ENCODE measurements around the gene HOXC5. TPM values are rescaled to one million over a fixed set of nuclear protein-coding genes. Genes with fewer than 3 reads are reported as not detected.

HOXC5 gene
- total RNA-seq, 1 experiment from 2014 or later: 5.0 TPM

DNA sequence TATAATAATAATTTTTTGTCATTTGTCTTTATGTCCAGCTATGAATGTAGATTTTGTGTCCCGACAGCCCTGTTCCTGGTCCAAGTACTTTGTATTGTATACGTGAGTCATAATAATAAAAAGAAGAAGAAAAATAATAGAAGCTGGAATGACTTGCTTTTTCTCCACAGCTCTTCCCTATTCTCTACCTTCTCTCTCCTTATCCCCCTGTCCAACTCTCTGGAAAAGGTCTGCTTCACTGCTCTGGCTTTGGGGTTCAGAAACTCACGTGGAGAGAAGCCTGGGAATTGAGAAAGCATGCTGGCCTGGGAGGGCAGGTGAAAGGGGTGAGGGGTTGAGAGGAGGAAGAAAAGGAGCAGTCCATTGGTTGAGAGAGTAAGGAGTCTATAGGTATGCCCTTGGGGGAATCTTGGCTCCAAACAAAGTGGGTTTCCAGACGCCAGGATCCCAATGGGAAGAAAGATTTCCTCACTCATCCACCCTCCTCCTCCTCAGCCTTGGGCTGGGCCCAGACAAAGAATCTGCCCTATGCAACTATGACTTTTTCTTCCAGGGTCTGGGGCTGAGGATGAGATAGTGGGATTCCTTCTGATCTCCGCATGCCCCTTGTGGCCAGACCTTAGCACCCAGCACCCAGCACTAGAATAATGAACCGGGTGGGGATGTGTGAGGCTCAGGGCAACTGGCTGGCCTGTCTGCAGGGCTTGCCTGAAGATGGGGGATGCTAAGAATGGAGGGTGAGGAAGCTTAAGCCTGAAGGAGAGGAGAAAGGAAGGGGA, 20.0 kb upstream of the HOXC5 start:
- H3K36me3 ChIP-seq (ENCODE audit: control insufficient read depth, insufficient read depth, low read length): peaks cover 2% of the 10 kb centered on the region; the same call in 1 of the 2 replicates
- TF ChIP-seq POLR2AphosphoS5 (IDR thresholded peaks at IDR 0.05; ENCODE audit: low read depth, low read length) (no peak; the same call in 1 of the 2 replicates), SIN3A (IDR thresholded peaks at IDR 0.05; ENCODE audit: borderline replicate concordance, insufficient read depth, low read depth, low read length) (no peak), TCF7L2 (IDR thresholded peaks at IDR 0.05; ENCODE audit: low read depth, low read length) (peak; percentile 43; the same call in 1 of the 2 replicates)
- TF ChIP-seq, protein P1, sequence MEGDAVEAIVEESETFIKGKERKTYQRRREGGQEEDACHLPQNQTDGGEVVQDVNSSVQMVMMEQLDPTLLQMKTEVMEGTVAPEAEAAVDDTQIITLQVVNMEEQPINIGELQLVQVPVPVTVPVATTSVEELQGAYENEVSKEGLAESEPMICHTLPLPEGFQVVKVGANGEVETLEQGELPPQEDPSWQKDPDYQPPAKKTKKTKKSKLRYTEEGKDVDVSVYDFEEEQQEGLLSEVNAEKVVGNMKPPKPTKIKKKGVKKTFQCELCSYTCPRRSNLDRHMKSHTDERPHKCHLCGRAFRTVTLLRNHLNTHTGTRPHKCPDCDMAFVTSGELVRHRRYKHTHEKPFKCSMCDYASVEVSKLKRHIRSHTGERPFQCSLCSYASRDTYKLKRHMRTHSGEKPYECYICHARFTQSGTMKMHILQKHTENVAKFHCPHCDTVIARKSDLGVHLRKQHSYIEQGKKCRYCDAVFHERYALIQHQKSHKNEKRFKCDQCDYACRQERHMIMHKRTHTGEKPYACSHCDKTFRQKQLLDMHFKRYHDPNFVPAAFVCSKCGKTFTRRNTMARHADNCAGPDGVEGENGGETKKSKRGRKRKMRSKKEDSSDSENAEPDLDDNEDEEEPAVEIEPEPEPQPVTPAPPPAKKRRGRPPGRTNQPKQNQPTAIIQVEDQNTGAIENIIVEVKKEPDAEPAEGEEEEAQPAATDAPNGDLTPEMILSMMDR (IDR thresholded peaks at IDR 0.05): peak; percentile 54
- TF ChIP-seq, protein P2, sequence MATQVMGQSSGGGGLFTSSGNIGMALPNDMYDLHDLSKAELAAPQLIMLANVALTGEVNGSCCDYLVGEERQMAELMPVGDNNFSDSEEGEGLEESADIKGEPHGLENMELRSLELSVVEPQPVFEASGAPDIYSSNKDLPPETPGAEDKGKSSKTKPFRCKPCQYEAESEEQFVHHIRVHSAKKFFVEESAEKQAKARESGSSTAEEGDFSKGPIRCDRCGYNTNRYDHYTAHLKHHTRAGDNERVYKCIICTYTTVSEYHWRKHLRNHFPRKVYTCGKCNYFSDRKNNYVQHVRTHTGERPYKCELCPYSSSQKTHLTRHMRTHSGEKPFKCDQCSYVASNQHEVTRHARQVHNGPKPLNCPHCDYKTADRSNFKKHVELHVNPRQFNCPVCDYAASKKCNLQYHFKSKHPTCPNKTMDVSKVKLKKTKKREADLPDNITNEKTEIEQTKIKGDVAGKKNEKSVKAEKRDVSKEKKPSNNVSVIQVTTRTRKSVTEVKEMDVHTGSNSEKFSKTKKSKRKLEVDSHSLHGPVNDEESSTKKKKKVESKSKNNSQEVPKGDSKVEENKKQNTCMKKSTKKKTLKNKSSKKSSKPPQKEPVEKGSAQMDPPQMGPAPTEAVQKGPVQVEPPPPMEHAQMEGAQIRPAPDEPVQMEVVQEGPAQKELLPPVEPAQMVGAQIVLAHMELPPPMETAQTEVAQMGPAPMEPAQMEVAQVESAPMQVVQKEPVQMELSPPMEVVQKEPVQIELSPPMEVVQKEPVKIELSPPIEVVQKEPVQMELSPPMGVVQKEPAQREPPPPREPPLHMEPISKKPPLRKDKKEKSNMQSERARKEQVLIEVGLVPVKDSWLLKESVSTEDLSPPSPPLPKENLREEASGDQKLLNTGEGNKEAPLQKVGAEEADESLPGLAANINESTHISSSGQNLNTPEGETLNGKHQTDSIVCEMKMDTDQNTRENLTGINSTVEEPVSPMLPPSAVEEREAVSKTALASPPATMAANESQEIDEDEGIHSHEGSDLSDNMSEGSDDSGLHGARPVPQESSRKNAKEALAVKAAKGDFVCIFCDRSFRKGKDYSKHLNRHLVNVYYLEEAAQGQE (IDR thresholded peaks at IDR 0.05; ENCODE audit: insufficient read depth in 1 of 2, low read depth in 2 of 2, low read length in 1 of 2): 0 out of 4 replicates have a peak, but pooled peaks of 1 of the 2 experiments have one; percentile 24
- in situ Hi-C loops (cut with HindIII; ENCODE audit: low pct_unique_long_range_greater_than_20kb, low sequenced_read_pairs): no loop called here
- peaks cover 51% of the 10 kb centered on the region for H3K4me1 ChIP-seq (ENCODE audit: control insufficient read depth, insufficient read depth, low read length)
- ChIA-PET POLR2A (interaction anchor here (0.5 to 0.6 kb wide), 2 partner anchors 242 to 285 kb away, joined by 5 to 9 read pairs; no protein-coding TSS in a partner anchor), CTCF (interaction anchor here (0.6 to 1.6 kb wide), 3 partner anchors 125 to 256 kb away, joined by 3 to 5 read pairs (median 3); no protein-coding TSS in a partner anchor)
- no TSS peak for BruUV-seq (replicated peaks)
- H3K27me3 ChIP-seq (ENCODE audit: control insufficient read depth, insufficient read depth, low read length): no peaks in the 10 kb centered on the region
- intact Hi-C loops (cut with micrococcal nuclease; ENCODE audit: unreplicated experiment): no loop called here
- no peak for DNase-seq (ENCODE audit: low read depth, low spot score)
- H3K27ac ChIP-seq (ENCODE audit: low read length): peak overlapping the region; percentile 92
- H3K4me3 ChIP-seq (ENCODE audit: low read depth in 2 of 2, low read length in 2 of 2): peak overlapping the region in 1 of 2 experiments; percentile 35; a peak in 2 of 4 replicates
- H3K9me3 ChIP-seq (ENCODE audit: control insufficient read depth, insufficient read depth, low read depth, low read length): no peaks in the 10 kb centered on the region
- ATAC-seq: peak; percentile 10

DNA sequence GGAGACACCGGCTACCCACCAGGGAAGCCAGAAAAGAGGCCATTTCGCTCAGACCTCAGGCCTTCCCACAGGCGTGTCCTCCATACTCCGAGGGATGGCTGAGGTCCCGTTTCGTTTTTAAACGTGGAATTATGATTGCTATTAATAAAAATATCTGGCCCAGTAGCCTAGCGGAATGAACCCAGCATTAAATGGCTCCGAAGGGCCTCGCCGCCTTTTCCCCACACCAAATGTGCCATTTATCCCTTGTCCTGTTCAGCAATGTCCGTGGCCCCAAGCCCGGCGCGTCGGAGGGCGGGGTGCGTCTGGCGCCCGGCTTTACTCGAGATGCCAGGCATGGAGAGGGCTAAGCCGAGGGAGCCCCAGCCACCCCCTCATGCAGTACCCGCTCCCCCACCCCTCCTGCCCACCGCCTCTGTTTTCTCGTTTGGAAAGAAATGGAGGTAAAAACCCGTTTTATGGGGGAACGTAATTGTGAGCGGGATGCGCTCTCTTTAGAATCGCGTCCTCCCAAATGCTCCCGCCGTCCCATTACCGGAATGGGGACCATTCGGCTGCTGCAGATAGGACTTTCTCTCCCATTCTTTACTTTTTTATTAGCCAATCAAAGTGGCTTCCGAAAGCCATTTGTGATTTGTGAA, 18.4 kb upstream of the HOXC5 start:
- in situ Hi-C loops (cut with HindIII; ENCODE audit: low pct_unique_long_range_greater_than_20kb, low sequenced_read_pairs): no loop called here
- peak overlapping the region; percentile 72 to 91 for H3K4me3 ChIP-seq (ENCODE audit: low read depth in 2 of 2, low read length in 2 of 2)
- ChIA-PET CTCF (interaction anchor here (0.5 kb wide), 1 partner anchor 27 kb away, joined by 3 read pairs; no protein-coding TSS in a partner anchor), POLR2A (no interaction called here)
- peak overlapping the region; percentile 92 for H3K27ac ChIP-seq (ENCODE audit: low read length)
- DNase-seq (ENCODE audit: low read depth, low spot score): no peak
- intact Hi-C loops (cut with micrococcal nuclease; ENCODE audit: unreplicated experiment): no loop called here
- no peaks in the 10 kb centered on the region for H3K9me3 ChIP-seq (ENCODE audit: control insufficient read depth, insufficient read depth, low read depth, low read length)
- TF ChIP-seq POLR2AphosphoS5 (IDR thresholded peaks at IDR 0.05; ENCODE audit: low read depth, low read length) (peak; percentile 13; the same call in 1 of the 2 replicates), TCF7L2 (IDR thresholded peaks at IDR 0.05; ENCODE audit: low read depth, low read length) (0 out of 2 replicates have a peak, but pooled peaks have one; percentile 4), SIN3A (IDR thresholded peaks at IDR 0.05; ENCODE audit: borderline replicate concordance, insufficient read depth, low read depth, low read length) (0 out of 2 replicates have a peak, but pooled peaks have one; percentile 22)
- TF ChIP-seq, protein P1 (IDR thresholded peaks at IDR 0.05): no peak
- TF ChIP-seq, protein P2 (IDR thresholded peaks at IDR 0.05; ENCODE audit: insufficient read depth in 1 of 2, low read depth in 2 of 2, low read length in 1 of 2): no peak
- peaks cover 45% of the 10 kb centered on the region for H3K4me1 ChIP-seq (ENCODE audit: control insufficient read depth, insufficient read depth, low read length)
- no peak for ATAC-seq
- H3K36me3 ChIP-seq (ENCODE audit: control insufficient read depth, insufficient read depth, low read length): peaks cover 2% of the 10 kb centered on the region; the same call in 1 of the 2 replicates
- no TSS peak for BruUV-seq (replicated peaks)
- H3K27me3 ChIP-seq (ENCODE audit: control insufficient read depth, insufficient read depth, low read length): no peaks in the 10 kb centered on the region

Measured in Panc1 (cell line).